ENCODE results near the gene TLCD2.

The TLCD2 gene

GRCh38 chr17:1735834-1736347 lies 25.7 kb upstream of the TLCD2 start:
- Histone ChIP-seq H3K4me3 (ENCODE audit: severe bottlenecking) (no peak overlapping the region), H3K4me1 (ENCODE audit: insufficient read depth, poor library complexity, severe bottlenecking) (peaks cover 9% of the 10 kb centered on the region), H3K9me3 (ENCODE audit: severe bottlenecking) (no peaks in the 10 kb centered on the region), H3K36me3 (ENCODE audit: low read depth) (peaks cover 4% of the 10 kb centered on the region; the same call in 1 of the 2 replicates), H3K27ac (ENCODE audit: poor library complexity, severe bottlenecking) (no peak overlapping the region), H3K27me3 (ENCODE audit: insufficient read depth, poor library complexity, severe bottlenecking) (no peaks in the 10 kb centered on the region)
- TF ChIP-seq CTCF (IDR thresholded peaks at IDR 0.05; ENCODE audit: poor library complexity, severe bottlenecking): no peak
- ATAC-seq (ENCODE audit: low read depth) (no peak), DNase-seq (ENCODE audit: low spot score) (peak; percentile 53)

GRCh38 chr17:1735418-1735817 lies 25.2 kb upstream of the TLCD2 start:
- Histone ChIP-seq H3K9me3 (ENCODE audit: severe bottlenecking) (no peaks in the 10 kb centered on the region), H3K36me3 (ENCODE audit: low read depth) (peaks cover 4% of the 10 kb centered on the region; the same call in 1 of the 2 replicates), H3K27ac (ENCODE audit: poor library complexity, severe bottlenecking) (no peak overlapping the region), H3K4me1 (ENCODE audit: insufficient read depth, poor library complexity, severe bottlenecking) (peaks cover 14% of the 10 kb centered on the region), H3K4me3 (ENCODE audit: severe bottlenecking) (no peak overlapping the region), H3K27me3 (ENCODE audit: insufficient read depth, poor library complexity, severe bottlenecking) (no peaks in the 10 kb centered on the region)
- DNase-seq (ENCODE audit: low spot score): no peak
- no peak for TF ChIP-seq CTCF (IDR thresholded peaks at IDR 0.05; ENCODE audit: poor library complexity, severe bottlenecking)
- no peak for ATAC-seq (ENCODE audit: low read depth)

GRCh38 chr17:1733759-1734158 lies 23.6 kb upstream of the TLCD2 start:
- Histone ChIP-seq H3K36me3 (ENCODE audit: low read depth) (peaks cover 4% of the 10 kb centered on the region; the same call in 1 of the 2 replicates), H3K4me3 (ENCODE audit: severe bottlenecking) (no peak overlapping the region), H3K27ac (ENCODE audit: poor library complexity, severe bottlenecking) (no peak overlapping the region), H3K9me3 (ENCODE audit: severe bottlenecking) (no peaks in the 10 kb centered on the region), H3K4me1 (ENCODE audit: insufficient read depth, poor library complexity, severe bottlenecking) (peaks cover 15% of the 10 kb centered on the region), H3K27me3 (ENCODE audit: insufficient read depth, poor library complexity, severe bottlenecking) (no peaks in the 10 kb centered on the region)
- ATAC-seq (ENCODE audit: low read depth): no peak
- DNase-seq (ENCODE audit: low spot score): no peak
- no peak for TF ChIP-seq CTCF (IDR thresholded peaks at IDR 0.05; ENCODE audit: poor library complexity, severe bottlenecking)

GRCh38 chr17:1732833-1733321 lies 22.7 kb upstream of the TLCD2 start:
- no peaks in the 10 kb centered on the region for H3K9me3 ChIP-seq (ENCODE audit: severe bottlenecking)
- no peak overlapping the region for H3K4me3 ChIP-seq (ENCODE audit: severe bottlenecking)
- peaks cover 4% of the 10 kb centered on the region; the same call in 1 of the 2 replicates for H3K36me3 ChIP-seq (ENCODE audit: low read depth)
- H3K4me1 ChIP-seq (ENCODE audit: insufficient read depth, poor library complexity, severe bottlenecking): peaks cover 15% of the 10 kb centered on the region
- DNase-seq (ENCODE audit: low spot score): no peak
- no peak for TF ChIP-seq CTCF (IDR thresholded peaks at IDR 0.05; ENCODE audit: poor library complexity, severe bottlenecking)
- no peak for ATAC-seq (ENCODE audit: low read depth)
- no peaks in the 10 kb centered on the region for H3K27me3 ChIP-seq (ENCODE audit: insufficient read depth, poor library complexity, severe bottlenecking)
- H3K27ac ChIP-seq (ENCODE audit: poor library complexity, severe bottlenecking): no peak overlapping the region

GRCh38 chr17:1732241-1732832 lies 22.2 kb upstream of the TLCD2 start:
- Histone ChIP-seq H3K4me3 (ENCODE audit: severe bottlenecking) (no peak overlapping the region), H3K4me1 (ENCODE audit: insufficient read depth, poor library complexity, severe bottlenecking) (peaks cover 15% of the 10 kb centered on the region), H3K36me3 (ENCODE audit: low read depth) (peaks cover 4% of the 10 kb centered on the region; the same call in 1 of the 2 replicates), H3K27me3 (ENCODE audit: insufficient read depth, poor library complexity, severe bottlenecking) (no peaks in the 10 kb centered on the region), H3K9me3 (ENCODE audit: severe bottlenecking) (no peaks in the 10 kb centered on the region), H3K27ac (ENCODE audit: poor library complexity, severe bottlenecking) (no peak overlapping the region)
- TF ChIP-seq CTCF (IDR thresholded peaks at IDR 0.05; ENCODE audit: poor library complexity, severe bottlenecking): no peak
- DNase-seq (ENCODE audit: low spot score) (peak; percentile 51), ATAC-seq (ENCODE audit: low read depth) (no peak)

Data from RWPE2 (cell line).